ENCODE data around the gene UPF1. TPM values are rescaled to one million over a fixed set of nuclear protein-coding genes. Genes with fewer than 3 reads are reported as not detected.
A peak's percentile ranks its signal among the peaks of the same experiment; 100 is the strongest.

Gene UPF1
- total RNA-seq, 1 experiment from 2014 or later = 50.4 TPM

DNA sequence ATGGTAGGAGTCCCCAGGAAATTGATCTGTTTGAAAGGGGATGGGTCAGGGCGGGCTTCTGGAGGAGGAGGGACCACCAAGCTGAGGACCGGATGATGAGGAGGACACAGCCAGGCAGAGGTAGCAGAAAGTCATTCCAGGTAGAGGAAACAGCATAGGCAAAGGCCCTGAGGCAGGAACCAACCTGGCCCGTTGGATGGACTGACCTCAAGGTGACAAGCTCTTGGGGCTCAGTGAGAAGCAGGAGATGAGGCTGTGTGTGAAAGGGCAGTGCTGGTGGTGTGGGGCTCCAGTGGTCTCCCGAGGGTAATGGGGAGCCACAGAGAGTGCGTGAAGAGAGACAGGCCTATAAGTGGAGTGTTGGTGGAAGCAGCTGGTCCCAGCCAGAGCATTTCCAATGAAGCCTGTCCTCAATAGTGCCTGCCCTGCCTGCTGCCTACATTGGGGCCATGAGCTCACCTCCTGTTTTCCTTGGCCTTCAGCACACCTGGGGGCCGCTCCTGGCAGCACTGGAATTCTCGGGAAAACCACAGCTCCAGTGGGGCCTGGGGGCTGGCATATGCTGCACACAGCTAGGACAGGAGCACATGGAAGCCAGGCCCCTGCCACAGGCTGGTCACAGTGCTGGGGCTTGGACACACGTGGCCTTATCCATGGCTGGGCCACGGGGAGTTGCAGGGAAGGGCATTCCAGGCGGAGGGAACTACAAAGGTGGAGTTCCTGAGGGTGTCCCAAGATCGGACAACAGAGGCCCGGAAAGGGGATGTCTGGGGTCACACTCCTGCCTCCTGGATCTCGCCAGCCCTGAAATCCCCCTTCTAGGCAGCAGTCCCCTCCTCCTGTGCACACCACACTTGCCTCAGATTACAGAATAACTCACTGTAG lies 38.4 kb upstream of the UPF1 start:
- Histone ChIP-seq H3K36me3 (no peaks in the 10 kb centered on the region), H3K27me3 (peaks cover 23% of the 10 kb centered on the region), H3K4me1 (no peaks in the 10 kb centered on the region), H3K27ac (no peak overlapping the region), H3K4me3 (no peak overlapping the region), H3K9me3 (replicated peaks) (no peaks in the 10 kb centered on the region)
- no peak for DNase-seq

GRCh38 chr19:18794029-18794313 lies 37.8 kb upstream of the UPF1 start:
- Histone ChIP-seq H3K36me3 (no peaks in the 10 kb centered on the region), H3K27me3 (peaks cover 23% of the 10 kb centered on the region)

DNA sequence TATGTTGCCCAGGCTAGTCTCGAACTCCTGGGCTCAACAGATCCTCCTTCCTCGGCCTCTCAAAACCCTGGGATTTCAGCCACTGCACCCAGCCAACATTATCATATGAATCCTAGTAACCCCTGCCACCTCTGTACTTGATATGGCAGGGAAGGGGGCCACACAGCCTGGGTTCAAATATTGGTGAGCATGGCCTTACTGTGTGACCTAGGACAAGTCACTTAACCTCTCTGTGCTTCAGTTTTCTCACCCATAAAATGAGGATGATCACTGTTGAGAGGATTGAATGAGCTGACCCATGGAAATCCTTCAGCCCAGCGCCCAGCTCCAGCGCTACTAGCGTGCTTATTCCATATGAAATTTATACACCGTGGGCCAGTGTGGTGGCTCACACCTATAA lies 37.1 kb upstream of the UPF1 start:
- H3K27ac ChIP-seq = no peak overlapping the region
- no peaks in the 10 kb centered on the region for H3K4me1 ChIP-seq
- no peaks in the 10 kb centered on the region for H3K36me3 ChIP-seq
- H3K4me3 ChIP-seq = no peak overlapping the region
- no peaks in the 10 kb centered on the region for H3K9me3 ChIP-seq (replicated peaks)
- peaks cover 23% of the 10 kb centered on the region for H3K27me3 ChIP-seq
- no peak for DNase-seq

More at GRCh38 chr19:18794029-18794313, 37.8 kb upstream of the UPF1 start:
- Histone ChIP-seq H3K4me3 (no peak overlapping the region), H3K9me3 (replicated peaks) (no peaks in the 10 kb centered on the region), H3K4me1 (no peaks in the 10 kb centered on the region), H3K27ac (no peak overlapping the region)
- no peak for DNase-seq

DNA sequence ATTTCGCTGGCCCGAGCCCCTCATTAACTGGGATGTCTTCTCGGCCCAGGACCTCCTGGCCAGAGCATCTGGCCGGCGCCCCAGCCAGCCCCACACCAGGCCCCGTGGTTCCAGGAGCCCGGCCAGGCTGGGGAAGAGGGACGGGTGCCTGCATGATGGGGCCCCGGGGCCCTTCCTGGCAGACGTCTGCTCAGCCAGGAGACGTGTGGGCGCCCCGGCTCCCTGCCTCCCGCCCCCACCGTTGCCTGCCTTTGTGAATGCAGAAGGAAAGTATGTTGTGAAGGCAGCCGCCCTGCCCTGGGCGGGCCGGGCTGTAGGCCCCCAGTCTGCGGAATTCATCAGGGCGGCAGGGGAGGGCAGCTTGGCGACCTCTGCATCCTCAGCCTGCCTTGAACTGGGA lies 36.2 kb upstream of the UPF1 start:
- H3K27ac ChIP-seq = no peak overlapping the region
- no peak for DNase-seq
- peaks cover 23% of the 10 kb centered on the region for H3K27me3 ChIP-seq
- H3K9me3 ChIP-seq (replicated peaks) = no peaks in the 10 kb centered on the region
- H3K36me3 ChIP-seq = no peaks in the 10 kb centered on the region
- H3K4me1 ChIP-seq = no peaks in the 10 kb centered on the region
- no peak overlapping the region for H3K4me3 ChIP-seq

DNA sequence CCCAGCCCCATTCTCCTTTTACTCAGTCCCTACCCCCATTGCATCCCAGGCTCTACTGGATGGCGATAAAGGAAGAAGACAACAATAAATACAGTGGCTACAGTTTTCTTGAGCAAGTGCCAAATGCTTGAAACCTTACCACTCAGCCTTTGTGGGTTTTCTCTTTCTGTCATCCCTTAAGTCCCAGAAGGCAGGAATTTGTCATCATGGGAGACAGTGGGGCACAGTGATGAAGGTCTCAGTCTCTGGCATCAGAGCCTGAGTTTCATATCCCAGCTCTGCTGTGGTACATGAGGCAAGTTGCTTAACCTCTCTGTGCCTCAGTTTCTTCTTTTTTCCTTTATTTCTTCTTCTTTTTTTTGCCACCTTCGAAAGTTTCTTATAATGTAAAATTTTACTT lies 35.5 kb upstream of the UPF1 start:
- Histone ChIP-seq H3K27me3 (peaks cover 23% of the 10 kb centered on the region), H3K4me1 (no peaks in the 10 kb centered on the region), H3K36me3 (no peaks in the 10 kb centered on the region), H3K9me3 (replicated peaks) (no peaks in the 10 kb centered on the region), H3K27ac (no peak overlapping the region), H3K4me3 (no peak overlapping the region)
- DNase-seq = no peak

DNA sequence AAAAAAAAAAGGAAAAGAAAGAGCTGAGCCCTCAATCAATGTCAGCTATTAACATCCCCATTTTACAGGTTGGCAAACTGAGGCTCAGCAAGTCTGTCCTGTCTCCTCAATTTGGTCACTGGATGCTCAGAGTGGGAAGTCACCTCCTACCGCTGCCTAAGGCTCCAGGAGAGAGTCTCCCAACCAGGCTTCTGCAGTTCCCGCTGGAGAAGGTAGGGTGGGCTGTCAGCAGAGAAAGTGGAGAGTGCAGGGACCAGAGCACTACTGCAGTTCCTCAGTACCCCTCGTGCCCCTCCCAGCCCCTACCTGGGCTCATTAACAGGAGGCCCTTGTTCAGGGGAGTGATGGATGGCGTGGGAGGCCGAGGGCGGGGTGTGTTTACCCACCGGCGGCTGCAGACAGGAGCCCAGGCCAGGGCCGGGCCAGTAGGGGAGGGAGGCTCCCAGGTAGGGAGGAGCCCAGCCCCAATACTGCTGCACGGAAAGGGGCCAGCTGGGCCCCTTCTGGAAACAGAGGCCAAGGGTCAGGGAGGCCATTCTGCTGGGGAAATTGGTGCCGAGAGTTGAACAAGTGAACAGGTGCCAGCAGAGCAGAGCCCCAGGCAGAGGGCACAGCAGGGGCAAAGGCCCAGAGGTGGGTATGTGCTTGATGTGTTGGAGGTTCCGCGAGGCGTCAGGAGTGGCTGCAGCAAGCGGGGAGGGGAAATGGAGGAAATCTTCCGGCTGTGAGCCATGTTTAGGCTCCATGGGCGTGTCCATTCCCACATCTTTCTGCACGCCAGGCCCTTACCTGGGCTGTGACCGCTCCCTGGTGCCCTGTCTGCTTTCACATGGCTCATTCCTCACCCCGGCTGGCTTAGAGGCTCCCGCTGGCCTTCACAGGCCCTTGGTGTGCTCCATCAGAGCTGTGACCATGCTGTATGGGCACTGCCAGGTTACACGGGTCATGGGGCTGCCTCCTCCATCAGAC lies 33.1 kb upstream of the UPF1 start:
- no peak for DNase-seq
- H3K36me3 ChIP-seq = no peaks in the 10 kb centered on the region
- H3K4me3 ChIP-seq = no peak overlapping the region
- H3K27ac ChIP-seq = no peak overlapping the region
- no peaks in the 10 kb centered on the region for H3K4me1 ChIP-seq
- peaks cover 13% of the 10 kb centered on the region for H3K27me3 ChIP-seq
- no peaks in the 10 kb centered on the region for H3K9me3 ChIP-seq (replicated peaks)

DNA sequence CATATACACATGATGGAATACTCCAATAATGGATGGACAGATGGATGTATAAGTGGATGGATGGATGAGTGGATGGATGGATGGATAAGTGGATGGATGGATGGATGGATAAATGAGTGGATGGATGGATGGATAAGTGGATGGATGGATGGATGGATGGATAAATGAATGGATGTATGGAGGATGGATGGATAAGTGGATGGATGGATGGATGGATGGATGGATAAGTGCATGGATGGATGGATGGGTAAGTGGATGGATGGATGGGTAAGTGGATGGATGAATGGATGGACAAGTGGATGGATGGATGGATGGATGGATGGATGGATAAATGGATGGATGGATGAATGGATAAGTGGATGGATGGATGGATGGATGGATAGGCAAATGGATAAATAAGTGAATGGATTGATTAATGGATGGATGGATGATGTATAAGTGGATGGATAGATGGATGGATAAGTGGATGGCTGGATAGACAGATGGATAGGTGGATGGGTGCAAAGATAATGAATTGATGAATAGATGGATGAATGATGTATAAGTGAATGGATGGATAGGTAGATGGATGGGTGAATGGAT lies 32.3 kb upstream of the UPF1 start:
- H3K36me3 ChIP-seq = no peaks in the 10 kb centered on the region
- H3K9me3 ChIP-seq (replicated peaks) = no peaks in the 10 kb centered on the region
- H3K4me3 ChIP-seq = no peak overlapping the region
- DNase-seq = no peak
- H3K4me1 ChIP-seq = no peaks in the 10 kb centered on the region
- peaks cover 13% of the 10 kb centered on the region for H3K27me3 ChIP-seq
- H3K27ac ChIP-seq = no peak overlapping the region

- no peaks in the 10 kb centered on the region for H3K9me3 ChIP-seq (replicated peaks)
- no peak overlapping the region for H3K4me3 ChIP-seq
- no peak for DNase-seq
- H3K4me1 ChIP-seq = no peaks in the 10 kb centered on the region
- no peaks in the 10 kb centered on the region for H3K36me3 ChIP-seq
- no peak overlapping the region for H3K27ac ChIP-seq
- peaks cover 13% of the 10 kb centered on the region for H3K27me3 ChIP-seq
Measured at GRCh38 chr19:18800079-18800478, 31.7 kb upstream of the UPF1 start.

GRCh38 chr19:18800636-18801035 lies 31.1 kb upstream of the UPF1 start:
- Histone ChIP-seq H3K27ac (no peak overlapping the region), H3K36me3 (no peaks in the 10 kb centered on the region), H3K4me3 (no peak overlapping the region), H3K9me3 (replicated peaks) (no peaks in the 10 kb centered on the region), H3K4me1 (no peaks in the 10 kb centered on the region), H3K27me3 (peaks cover 11% of the 10 kb centered on the region)
- no peak for DNase-seq

GRCh38 chr19:18802354-18802753 lies 29.4 kb upstream of the UPF1 start:
- H3K27ac ChIP-seq = no peak overlapping the region
- peak; percentile 41 to 65 for DNase-seq
- H3K9me3 ChIP-seq (replicated peaks) = no peaks in the 10 kb centered on the region
- no peaks in the 10 kb centered on the region for H3K4me1 ChIP-seq
- H3K27me3 ChIP-seq = no peaks in the 10 kb centered on the region; the same call in 1 of the 2 replicates
- no peak overlapping the region for H3K4me3 ChIP-seq
- H3K36me3 ChIP-seq = no peaks in the 10 kb centered on the region

- Histone ChIP-seq H3K27me3 (peaks cover 8% of the 10 kb centered on the region; the same call in 1 of the 2 replicates), H3K36me3 (no peaks in the 10 kb centered on the region), H3K4me1 (no peaks in the 10 kb centered on the region), H3K27ac (no peak overlapping the region), H3K9me3 (replicated peaks) (no peaks in the 10 kb centered on the region), H3K4me3 (no peak overlapping the region)
- no peak for DNase-seq
Measured at GRCh38 chr19:18803550-18804138, 28.1 kb upstream of the UPF1 start.

DNA sequence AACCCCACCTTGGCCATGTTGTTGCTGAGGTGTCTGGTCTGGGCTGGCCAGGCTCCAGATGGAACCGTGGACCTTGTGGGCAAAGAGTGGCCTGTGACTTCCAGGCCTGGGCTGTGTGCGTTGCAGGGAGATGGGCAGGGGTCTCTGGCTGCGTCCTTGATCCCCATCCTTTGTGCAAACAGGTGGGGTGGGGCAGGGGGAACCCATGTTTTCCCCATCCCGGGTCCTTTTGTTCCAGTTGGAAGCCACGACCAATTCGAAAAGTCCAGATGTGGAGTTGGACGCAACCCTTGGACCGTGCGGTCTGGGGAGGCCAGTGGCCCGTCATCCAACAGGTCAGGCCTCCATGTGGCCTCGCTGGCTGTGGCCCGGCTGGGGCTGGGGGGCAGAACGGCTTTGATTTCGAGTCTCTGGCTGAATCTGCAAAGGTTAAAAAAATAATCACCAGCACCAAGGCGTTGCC lies 27.6 kb upstream of the UPF1 start:
- Histone ChIP-seq H3K27me3 (peaks cover 12% of the 10 kb centered on the region; the same call in 1 of the 2 replicates), H3K27ac (no peak overlapping the region), H3K4me1 (no peaks in the 10 kb centered on the region), H3K4me3 (no peak overlapping the region), H3K9me3 (replicated peaks) (no peaks in the 10 kb centered on the region), H3K36me3 (no peaks in the 10 kb centered on the region)
- no peak for DNase-seq

- H3K9me3 ChIP-seq (replicated peaks) = no peaks in the 10 kb centered on the region
- no peak for DNase-seq
- H3K27ac ChIP-seq = no peak overlapping the region
- H3K4me3 ChIP-seq = no peak overlapping the region
- H3K36me3 ChIP-seq = no peaks in the 10 kb centered on the region
- peaks cover 12% of the 10 kb centered on the region; the same call in 1 of the 2 replicates for H3K27me3 ChIP-seq
- no peaks in the 10 kb centered on the region for H3K4me1 ChIP-seq
Measured at GRCh38 chr19:18804643-18805042, 27.1 kb upstream of the UPF1 start.

DNA sequence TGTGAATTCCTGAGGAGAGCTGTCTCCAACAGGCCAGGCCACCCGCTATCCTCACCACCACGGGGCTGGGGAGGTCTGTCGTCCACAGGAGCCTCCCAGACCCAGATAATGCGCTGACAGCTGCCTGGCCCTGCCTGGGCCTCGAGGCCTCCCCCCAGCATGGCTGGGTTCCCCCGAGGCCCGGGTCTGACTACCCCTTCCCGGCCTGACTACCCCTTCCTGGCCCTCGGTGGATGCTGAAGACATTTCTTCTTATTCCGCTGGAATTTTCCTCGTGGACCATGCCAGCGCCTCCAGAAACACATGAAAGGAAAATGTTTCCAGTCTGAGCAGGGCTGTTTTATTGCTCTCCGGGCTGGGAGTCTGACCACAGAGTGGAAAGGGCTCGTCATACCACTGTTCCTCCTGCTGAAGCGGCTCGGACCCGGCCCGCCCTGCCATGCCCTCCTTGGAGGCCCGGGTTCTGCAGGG lies 23.9 kb upstream of the UPF1 start:
- Histone ChIP-seq H3K36me3 (no peaks in the 10 kb centered on the region), H3K9me3 (replicated peaks) (no peaks in the 10 kb centered on the region), H3K27ac (no peak overlapping the region), H3K27me3 (peaks cover 16% of the 10 kb centered on the region), H3K4me1 (no peaks in the 10 kb centered on the region), H3K4me3 (no peak overlapping the region)
- no peak for DNase-seq

All from SJCRH30 (cell line).